Prostate gland (tissue), 2 donors: ENCODE results near the gene KCNQ4.

ENCODE experiments used
- POLR2A ChIP-seq: fragments of 450-650 bp; IDR thresholded peaks from one replicate; pipeline ENCODE4 v1.6.1; 2016; ENCODE audit warnings: antibody characterized with exemption, mild to moderate bottlenecking
- POLR2AphosphoS5 ChIP-seq: sonication (generic); formaldehyde crosslinking; IDR thresholded peaks from one replicate; pipeline ENCODE4 v1.6.1; 2017; ENCODE audit warnings: antibody characterized with exemption
- TF ChIP-seq, protein P1 (sequence below), 4 experiments: fragments of 200-600 bp in 2 of 4; fragments of 450-650 bp in 2 of 4; sonication (generic) in 2 of 4; IDR thresholded peaks; 1 replicate in 3 of 4; 2 replicates in 1 of 4; pipeline ENCODE4 v1.5.1; 2016 to 2019; ENCODE audit warnings: antibody characterized with exemption in 4 of 4, mild to moderate bottlenecking in 2 of 4, moderate library complexity in 2 of 4

GRCh38 chr1:40880813-40881549 is 97.4 kb downstream of the KCNQ4 start:
- TF ChIP-seq POLR2AphosphoS5 (no peak), POLR2A (no peak)
- TF ChIP-seq, protein P1, sequence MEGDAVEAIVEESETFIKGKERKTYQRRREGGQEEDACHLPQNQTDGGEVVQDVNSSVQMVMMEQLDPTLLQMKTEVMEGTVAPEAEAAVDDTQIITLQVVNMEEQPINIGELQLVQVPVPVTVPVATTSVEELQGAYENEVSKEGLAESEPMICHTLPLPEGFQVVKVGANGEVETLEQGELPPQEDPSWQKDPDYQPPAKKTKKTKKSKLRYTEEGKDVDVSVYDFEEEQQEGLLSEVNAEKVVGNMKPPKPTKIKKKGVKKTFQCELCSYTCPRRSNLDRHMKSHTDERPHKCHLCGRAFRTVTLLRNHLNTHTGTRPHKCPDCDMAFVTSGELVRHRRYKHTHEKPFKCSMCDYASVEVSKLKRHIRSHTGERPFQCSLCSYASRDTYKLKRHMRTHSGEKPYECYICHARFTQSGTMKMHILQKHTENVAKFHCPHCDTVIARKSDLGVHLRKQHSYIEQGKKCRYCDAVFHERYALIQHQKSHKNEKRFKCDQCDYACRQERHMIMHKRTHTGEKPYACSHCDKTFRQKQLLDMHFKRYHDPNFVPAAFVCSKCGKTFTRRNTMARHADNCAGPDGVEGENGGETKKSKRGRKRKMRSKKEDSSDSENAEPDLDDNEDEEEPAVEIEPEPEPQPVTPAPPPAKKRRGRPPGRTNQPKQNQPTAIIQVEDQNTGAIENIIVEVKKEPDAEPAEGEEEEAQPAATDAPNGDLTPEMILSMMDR (IDR thresholded peaks at IDR 0.05), result no peak
